ENCODE results near the gene TYRP1.
"Not testable (repeated sequence)": the region's sequence is repeated elsewhere in the genome, so short reads cannot be mapped to it uniquely, and the experiment has no call there.

Gene TYRP1

GRCh38 chr9:12693141-12693540 is at the start of gene TYRP1:
TSS of gene TYRP1 (plus strand) at chr9:12693385. CDS start at chr9:12693997, 612 bp downstream.
- Histone ChIP-seq H3K4me1 (ENCODE audit: insufficient read depth, low read length) (no peaks in the 10 kb centered on the region), H3K36me3 (ENCODE audit: insufficient read depth, low read length) (no peaks in the 10 kb centered on the region), H3K9me3 (ENCODE audit: control insufficient read depth, insufficient read depth, low read length) (no peaks in the 10 kb centered on the region), H3K9ac (ENCODE audit: low read depth, low read length) (no peak within 1 kb of the TSS)

- H3K9ac ChIP-seq (ENCODE audit: low read depth, low read length): no peak overlapping the region
- no peaks in the 10 kb centered on the region for H3K9me3 ChIP-seq (ENCODE audit: control insufficient read depth, insufficient read depth, low read length)
- H3K4me1 ChIP-seq (ENCODE audit: insufficient read depth, low read length): no peaks in the 10 kb centered on the region
- no peaks in the 10 kb centered on the region for H3K36me3 ChIP-seq (ENCODE audit: insufficient read depth, low read length)
Observed at GRCh38 chr9:12643686-12644085, 49.5 kb upstream of the TYRP1 start.

DNA sequence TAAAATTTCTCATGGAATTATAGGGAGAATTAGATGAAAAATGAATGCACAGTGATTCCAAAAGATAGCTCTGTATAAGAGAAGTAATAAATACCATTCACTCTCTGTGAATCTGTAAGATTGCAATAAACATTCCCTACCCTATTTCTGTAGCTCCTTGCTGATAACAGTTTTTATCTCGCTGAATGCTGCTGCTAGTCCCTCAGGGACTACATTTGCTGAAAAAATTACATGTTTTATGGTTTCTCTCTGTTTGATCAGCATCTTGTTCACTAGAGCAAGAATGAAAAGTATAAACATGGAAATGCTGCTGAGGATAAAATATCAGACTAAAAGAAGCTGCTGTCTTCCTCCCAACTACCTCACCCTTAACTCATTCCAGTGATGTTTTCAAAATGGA is 44.3 kb upstream of the TYRP1 start:
- no peaks in the 10 kb centered on the region for H3K36me3 ChIP-seq (ENCODE audit: insufficient read depth, low read length)
- no peak overlapping the region for H3K9ac ChIP-seq (ENCODE audit: low read depth, low read length)
- no peaks in the 10 kb centered on the region for H3K9me3 ChIP-seq (ENCODE audit: control insufficient read depth, insufficient read depth, low read length)
- no peaks in the 10 kb centered on the region for H3K4me1 ChIP-seq (ENCODE audit: insufficient read depth, low read length)

DNA sequence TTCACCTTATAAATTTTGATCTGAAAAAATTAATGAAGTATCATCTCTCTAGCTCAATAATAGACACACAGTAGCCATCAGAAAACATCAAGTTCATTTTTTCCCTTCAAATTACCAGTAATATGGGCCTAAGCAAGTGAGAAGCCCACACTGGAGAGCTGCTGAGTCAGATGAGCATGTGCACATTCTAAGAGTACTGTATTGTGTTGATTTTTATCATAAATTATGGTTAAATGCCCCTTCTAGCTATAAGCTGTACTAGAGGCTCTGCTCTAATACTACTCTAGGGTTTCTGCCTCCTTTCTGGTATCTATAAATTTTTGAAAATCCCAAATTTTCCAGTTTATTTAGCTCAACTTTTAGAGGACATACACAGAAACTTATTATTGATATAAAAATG is 42.1 kb upstream of the TYRP1 start:
- Histone ChIP-seq H3K36me3 (ENCODE audit: insufficient read depth, low read length) (no peaks in the 10 kb centered on the region), H3K4me1 (ENCODE audit: insufficient read depth, low read length) (no peaks in the 10 kb centered on the region), H3K9me3 (ENCODE audit: control insufficient read depth, insufficient read depth, low read length) (no peaks in the 10 kb centered on the region), H3K9ac (ENCODE audit: low read depth, low read length) (no peak overlapping the region)

DNA sequence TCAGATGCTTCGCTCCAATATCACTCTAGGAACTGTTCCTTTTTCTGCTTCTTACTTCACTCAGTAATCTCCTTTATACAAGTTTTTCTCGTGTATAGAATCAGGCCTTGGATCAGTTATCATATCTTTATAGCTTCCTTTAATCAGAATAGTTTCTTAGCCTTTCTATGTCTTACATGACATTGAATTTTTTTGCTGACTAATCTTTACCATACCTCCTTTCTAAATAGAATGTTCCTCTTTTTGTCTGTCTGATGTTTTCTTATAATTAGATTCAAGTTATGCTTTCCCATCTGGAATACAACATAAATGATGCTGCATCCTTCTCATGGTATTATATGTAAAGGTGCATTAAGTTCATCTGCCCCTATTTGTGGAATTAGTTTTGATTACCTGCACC is 40.2 kb upstream of the TYRP1 start:
- Histone ChIP-seq H3K9ac (ENCODE audit: low read depth, low read length) (no peak overlapping the region), H3K4me1 (ENCODE audit: insufficient read depth, low read length) (no peaks in the 10 kb centered on the region), H3K36me3 (ENCODE audit: insufficient read depth, low read length) (no peaks in the 10 kb centered on the region), H3K9me3 (ENCODE audit: control insufficient read depth, insufficient read depth, low read length) (no peaks in the 10 kb centered on the region)

GRCh38 chr9:12656803-12657202 is 36.4 kb upstream of the TYRP1 start:
- Histone ChIP-seq H3K9ac (ENCODE audit: low read depth, low read length) (no peak overlapping the region), H3K9me3 (ENCODE audit: control insufficient read depth, insufficient read depth, low read length) (no peaks in the 10 kb centered on the region; the same call in 1 of the 2 replicates), H3K4me1 (ENCODE audit: insufficient read depth, low read length) (no peaks in the 10 kb centered on the region), H3K36me3 (ENCODE audit: insufficient read depth, low read length) (no peaks in the 10 kb centered on the region)

GRCh38 chr9:12657233-12657632 is 36.0 kb upstream of the TYRP1 start:
- Histone ChIP-seq H3K36me3 (ENCODE audit: insufficient read depth, low read length) (no peaks in the 10 kb centered on the region), H3K4me1 (ENCODE audit: insufficient read depth, low read length) (no peaks in the 10 kb centered on the region), H3K9me3 (ENCODE audit: control insufficient read depth, insufficient read depth, low read length) (no peaks in the 10 kb centered on the region; the same call in 1 of the 2 replicates), H3K9ac (ENCODE audit: low read depth, low read length) (no peak overlapping the region)

DNA sequence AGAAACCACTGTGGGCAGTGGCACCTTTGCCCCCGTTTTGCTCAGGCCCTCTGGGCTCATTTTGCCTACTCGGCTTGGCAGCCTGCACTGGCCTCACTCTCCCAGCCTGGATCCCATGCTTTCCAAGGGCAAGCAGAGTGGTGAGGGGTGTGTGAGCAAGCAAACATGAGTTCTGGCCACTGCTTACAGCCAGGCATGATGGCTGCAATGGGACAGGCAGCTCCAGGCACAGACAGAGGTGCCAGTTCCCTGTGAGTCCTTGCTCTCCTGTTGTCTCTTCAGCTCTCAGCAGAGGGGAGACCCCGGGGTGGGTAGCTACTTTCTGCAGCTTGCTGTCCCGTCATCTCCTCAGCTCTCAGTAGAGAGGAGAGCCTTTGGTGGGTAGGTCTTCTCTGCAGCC is 35.2 kb upstream of the TYRP1 start:
- Histone ChIP-seq H3K9me3 (ENCODE audit: control insufficient read depth, insufficient read depth, low read length) (no peaks in the 10 kb centered on the region; the same call in 1 of the 2 replicates), H3K9ac (ENCODE audit: low read depth, low read length) (no peak overlapping the region), H3K4me1 (ENCODE audit: insufficient read depth, low read length) (no peaks in the 10 kb centered on the region), H3K36me3 (ENCODE audit: insufficient read depth, low read length) (no peaks in the 10 kb centered on the region)

DNA sequence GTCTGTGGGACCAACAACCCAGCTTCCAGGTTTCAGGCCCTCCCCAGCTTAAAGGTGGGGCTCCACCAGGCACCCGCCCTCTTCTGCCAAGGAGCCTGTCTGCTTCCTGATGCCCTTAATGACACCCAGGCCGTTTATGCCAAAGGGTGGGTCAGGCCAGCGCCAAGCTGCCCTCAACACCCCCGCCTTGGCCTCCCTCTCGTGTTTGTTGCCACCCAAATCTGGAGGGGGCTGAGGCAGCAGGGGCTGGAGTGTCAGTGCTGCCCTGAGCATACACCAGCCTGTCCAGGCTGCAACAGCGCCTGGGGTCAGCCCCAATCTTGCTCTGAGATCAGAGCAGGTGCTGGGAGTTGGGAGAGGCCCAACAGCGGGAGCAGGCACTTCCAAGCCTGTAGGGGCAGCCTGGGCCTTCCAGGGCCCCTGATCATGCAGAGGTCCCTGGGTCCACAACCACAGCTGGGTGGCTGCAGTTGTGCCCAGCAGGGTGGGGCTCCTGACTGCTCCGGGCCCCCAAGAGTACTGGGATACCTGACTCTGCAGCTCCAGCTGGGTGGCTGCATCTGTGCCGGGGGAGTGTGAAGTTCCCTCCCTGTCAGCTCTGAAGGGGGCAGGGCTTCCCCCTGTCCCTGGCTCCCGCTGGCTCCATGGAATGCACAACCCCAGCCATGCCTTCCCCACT is 34.5 kb upstream of the TYRP1 start:
- no peaks in the 10 kb centered on the region; the same call in 1 of the 2 replicates for H3K9me3 ChIP-seq (ENCODE audit: control insufficient read depth, insufficient read depth, low read length)

GRCh38 chr9:12659220-12659619 is 34.0 kb upstream of the TYRP1 start:
- Histone ChIP-seq H3K4me1 (ENCODE audit: insufficient read depth, low read length) (no peaks in the 10 kb centered on the region), H3K36me3 (ENCODE audit: insufficient read depth, low read length) (no peaks in the 10 kb centered on the region), H3K9me3 (ENCODE audit: control insufficient read depth, insufficient read depth, low read length) (no peaks in the 10 kb centered on the region; the same call in 1 of the 2 replicates), H3K9ac (ENCODE audit: low read depth, low read length) (no peak overlapping the region)

More for the DNA sequence above, 34.5 kb upstream of the TYRP1 start:
- Histone ChIP-seq H3K9ac (ENCODE audit: low read depth, low read length) (no peak overlapping the region), H3K36me3 (ENCODE audit: insufficient read depth, low read length) (no peaks in the 10 kb centered on the region), H3K4me1 (ENCODE audit: insufficient read depth, low read length) (no peaks in the 10 kb centered on the region)

GRCh38 chr9:12666813-12667212 is 26.4 kb upstream of the TYRP1 start:
- no peaks in the 10 kb centered on the region for H3K36me3 ChIP-seq (ENCODE audit: insufficient read depth, low read length)
- no peak overlapping the region for H3K9ac ChIP-seq (ENCODE audit: low read depth, low read length)
- no peaks in the 10 kb centered on the region for H3K9me3 ChIP-seq (ENCODE audit: control insufficient read depth, insufficient read depth, low read length)

GRCh38 chr9:12667892-12668291 is 25.3 kb upstream of the TYRP1 start:
- H3K4me1 ChIP-seq (ENCODE audit: insufficient read depth, low read length): peaks cover 3% of the 10 kb centered on the region; the same call in 1 of the 2 replicates
- H3K9me3 ChIP-seq (ENCODE audit: control insufficient read depth, insufficient read depth, low read length): no peaks in the 10 kb centered on the region
- H3K9ac ChIP-seq (ENCODE audit: low read depth, low read length): no peak overlapping the region
- no peaks in the 10 kb centered on the region for H3K36me3 ChIP-seq (ENCODE audit: insufficient read depth, low read length)

More at GRCh38 chr9:12666813-12667212, 26.4 kb upstream of the TYRP1 start:
- peaks cover 3% of the 10 kb centered on the region; the same call in 1 of the 2 replicates for H3K4me1 ChIP-seq (ENCODE audit: insufficient read depth, low read length)

DNA sequence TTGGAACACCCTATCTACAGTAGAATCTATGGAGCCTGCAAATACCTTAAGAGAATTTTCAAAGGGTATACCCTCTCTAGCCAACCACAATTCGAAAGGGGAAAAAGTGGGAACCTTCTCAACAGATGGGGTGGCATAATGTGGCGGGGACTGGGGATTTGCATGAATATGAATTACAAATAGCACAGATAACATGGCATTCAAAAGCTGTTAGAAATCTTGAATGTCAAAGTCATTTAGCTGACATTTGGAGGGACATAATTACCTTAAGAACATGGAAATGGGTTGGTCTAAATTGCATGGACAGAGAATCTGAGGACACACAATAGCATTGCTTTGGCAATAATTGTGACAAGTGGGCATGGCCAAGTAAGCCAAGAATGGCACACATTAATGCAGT is 23.2 kb upstream of the TYRP1 start:
- Histone ChIP-seq H3K4me1 (ENCODE audit: insufficient read depth, low read length) (peaks cover 3% of the 10 kb centered on the region; the same call in 1 of the 2 replicates), H3K9ac (ENCODE audit: low read depth, low read length) (no peak overlapping the region), H3K9me3 (ENCODE audit: control insufficient read depth, insufficient read depth, low read length) (no peaks in the 10 kb centered on the region), H3K36me3 (ENCODE audit: insufficient read depth, low read length) (no peaks in the 10 kb centered on the region)

DNA sequence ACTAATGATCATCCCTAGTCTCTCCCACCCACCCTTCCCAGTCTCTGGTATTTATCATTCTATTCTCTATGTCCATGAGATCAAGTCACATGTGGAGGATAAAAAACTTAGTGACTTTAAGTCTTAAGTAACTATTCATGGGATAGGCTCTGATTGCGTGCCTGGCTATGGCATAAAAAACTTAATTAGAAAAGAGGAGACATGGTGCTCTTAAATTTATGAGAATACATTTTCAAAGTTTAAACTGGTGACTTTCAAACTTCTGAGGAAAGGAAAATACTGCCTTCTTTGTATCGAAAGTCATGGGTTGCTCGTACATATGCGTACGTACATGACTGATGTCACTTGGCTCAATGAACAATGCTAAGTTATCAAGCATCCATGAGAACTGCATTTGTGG is 18.2 kb upstream of the TYRP1 start:
- Histone ChIP-seq H3K36me3 (ENCODE audit: insufficient read depth, low read length) (no peaks in the 10 kb centered on the region), H3K4me1 (ENCODE audit: insufficient read depth, low read length) (peaks cover 6% of the 10 kb centered on the region; the same call in 1 of the 2 replicates), H3K9me3 (ENCODE audit: control insufficient read depth, insufficient read depth, low read length) (no peaks in the 10 kb centered on the region), H3K9ac (ENCODE audit: low read depth, low read length) (no peak overlapping the region)

- H3K9me3 ChIP-seq (ENCODE audit: control insufficient read depth, insufficient read depth, low read length); H3K36me3 ChIP-seq (ENCODE audit: insufficient read depth, low read length); H3K9ac ChIP-seq (ENCODE audit: low read depth, low read length): not testable (repeated sequence)
- H3K4me1 ChIP-seq (ENCODE audit: insufficient read depth, low read length): peaks cover 21% of the 10 kb centered on the region; the same call in 1 of the 2 replicates
Observed at GRCh38 chr9:12677462-12678126, 15.6 kb upstream of the TYRP1 start.

Measured in ES-I3 (cell line).